Suppressor macrophage treated with lipopolysaccharide for 4 hours (primary cell): Measurements from ENCODE around the gene KLHDC8A.

ENCODE experiments used
- DNase-seq: peaks from one replicate; pipeline ENCODE4 v3.0.0-alpha.2; 2020

KLHDC8A gene

DNA sequence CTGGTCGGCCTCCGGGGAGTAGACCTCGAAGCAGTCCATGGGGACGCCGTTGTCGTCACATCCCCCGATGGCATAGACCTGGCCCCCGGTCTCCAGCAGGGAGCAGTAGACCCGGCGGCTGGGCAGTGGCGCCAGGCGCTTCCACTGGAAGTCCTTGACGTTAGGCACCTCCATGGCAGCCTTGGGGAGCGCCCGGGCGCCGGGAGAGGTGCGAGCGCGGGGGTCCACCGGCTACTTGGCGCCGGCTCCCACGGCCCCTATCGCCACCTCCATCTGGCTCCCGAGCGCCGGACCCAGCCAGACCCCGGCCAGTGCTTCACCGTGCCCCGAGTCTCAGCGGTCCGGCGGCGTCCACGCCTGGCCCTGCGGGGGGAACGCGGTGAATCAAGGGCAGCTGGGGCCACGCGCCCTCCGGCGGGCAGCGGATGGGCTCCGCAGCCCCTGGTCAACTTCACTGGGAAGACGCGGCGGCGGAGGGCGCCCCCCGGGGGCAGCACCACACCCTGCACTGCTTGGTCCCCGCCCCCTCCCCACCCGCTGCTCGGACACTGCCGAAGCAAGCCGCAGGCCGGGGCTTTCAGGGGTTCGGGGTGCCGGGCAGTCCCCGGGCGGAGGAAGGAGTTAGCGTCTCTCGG, 13.2 kb downstream of the KLHDC8A start:
- peak; percentile 23 for DNase-seq

DNA sequence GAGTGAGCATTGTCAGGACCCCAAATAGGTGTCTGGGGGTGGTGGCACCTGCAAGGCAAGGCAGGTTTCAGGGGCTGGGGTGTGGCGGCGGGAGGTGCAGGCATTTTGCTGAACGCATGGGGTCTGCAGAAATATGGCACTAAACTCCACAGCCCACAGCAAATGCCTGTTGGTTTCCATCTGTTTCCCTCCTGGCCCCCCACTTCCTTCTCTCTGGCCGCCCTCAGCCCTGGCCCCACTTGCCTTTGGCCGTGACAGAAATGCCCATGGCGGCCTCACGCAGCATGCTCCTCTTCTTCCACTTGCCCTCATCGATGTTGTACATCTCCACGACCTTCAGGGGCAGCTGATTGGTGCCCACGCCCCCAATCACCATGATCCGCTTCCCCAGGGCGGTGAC, 13.7 kb downstream of the KLHDC8A start:
- DNase-seq: no peak

DNA sequence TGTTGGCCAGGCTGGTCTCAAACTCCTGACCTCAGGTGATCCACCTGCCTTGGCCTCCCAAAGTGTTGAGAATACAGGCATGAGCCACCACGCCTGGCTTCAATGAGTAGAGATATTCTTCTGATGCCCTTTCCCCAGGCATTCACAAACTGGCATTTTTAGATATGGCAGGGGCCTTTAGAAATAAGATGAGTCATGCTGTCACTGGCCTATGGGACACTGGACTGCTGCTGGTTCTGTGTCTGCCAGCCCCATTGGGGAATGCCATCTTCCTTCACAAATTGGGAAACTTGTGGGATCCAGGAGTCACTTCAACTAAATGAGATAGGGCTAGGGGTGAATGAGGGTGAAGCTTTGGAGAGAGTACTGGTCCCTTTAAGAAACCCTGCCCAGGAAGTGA, 16.0 kb downstream of the KLHDC8A start:
- no peak for DNase-seq

DNA sequence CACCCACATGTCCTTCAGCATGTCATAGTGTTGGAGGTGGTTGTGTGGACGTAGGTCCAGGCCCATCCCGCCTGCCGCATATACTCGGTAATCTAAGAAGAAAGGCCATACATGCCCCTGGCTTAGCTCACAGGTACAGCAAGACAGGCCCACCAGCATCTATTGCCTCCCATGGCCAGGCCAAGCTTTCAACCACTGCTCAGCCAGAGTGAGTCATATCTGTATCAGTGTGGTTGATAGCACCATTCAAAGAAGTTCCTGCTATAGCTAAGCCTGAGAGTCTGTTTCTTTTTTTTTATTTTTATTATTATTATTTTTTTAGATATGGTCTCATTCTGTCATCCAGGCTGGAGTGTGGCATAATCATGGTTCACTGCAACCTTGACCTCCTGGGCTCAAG, 17.0 kb downstream of the KLHDC8A start:
- DNase-seq: no peak

DNA sequence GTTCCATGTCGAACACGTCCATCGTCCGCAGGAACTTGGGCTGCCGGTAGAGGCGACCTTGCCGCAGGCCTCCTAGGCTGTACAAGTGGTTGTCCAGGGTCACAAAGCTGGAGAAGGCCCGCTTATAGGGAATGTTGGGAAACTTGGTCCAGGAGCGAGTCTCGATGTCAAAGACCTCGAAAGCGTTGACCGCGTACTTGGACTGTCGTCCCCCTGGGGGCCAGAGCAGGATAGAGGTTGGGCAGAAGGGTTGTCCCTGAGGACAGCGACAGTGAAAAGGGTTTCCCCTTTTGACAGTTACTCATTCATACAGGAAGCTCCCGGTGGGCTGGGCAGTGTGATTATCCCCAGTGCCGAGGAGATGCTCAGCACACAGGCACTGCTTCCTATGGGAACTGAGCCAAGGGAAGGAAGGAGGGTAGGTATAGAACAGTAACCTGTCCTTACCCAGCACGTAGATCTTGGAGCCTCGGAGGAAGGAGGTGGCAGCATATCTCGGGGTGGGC, 17.5 kb downstream of the KLHDC8A start:
- no peak for DNase-seq

DNA sequence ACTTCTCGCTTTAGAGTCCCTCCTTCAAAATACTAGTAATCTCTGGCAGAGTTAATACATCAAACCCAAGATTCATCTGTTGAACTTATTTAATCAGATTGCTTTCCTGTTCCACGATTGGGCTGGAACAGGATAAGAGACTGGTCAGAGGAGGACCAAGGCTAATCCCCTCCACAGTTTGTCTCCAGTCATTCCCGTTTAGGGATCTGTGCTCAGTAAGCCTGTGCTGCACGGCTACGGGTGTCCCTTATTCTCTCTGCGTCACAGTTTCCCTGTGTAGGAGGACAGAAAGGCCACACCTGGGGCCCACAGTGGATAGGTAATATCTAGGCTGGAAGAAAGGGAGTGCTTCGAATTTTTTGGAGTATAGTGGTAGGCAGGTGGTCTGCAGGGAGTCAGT, 18.7 kb downstream of the KLHDC8A start:
- no peak for DNase-seq

DNA sequence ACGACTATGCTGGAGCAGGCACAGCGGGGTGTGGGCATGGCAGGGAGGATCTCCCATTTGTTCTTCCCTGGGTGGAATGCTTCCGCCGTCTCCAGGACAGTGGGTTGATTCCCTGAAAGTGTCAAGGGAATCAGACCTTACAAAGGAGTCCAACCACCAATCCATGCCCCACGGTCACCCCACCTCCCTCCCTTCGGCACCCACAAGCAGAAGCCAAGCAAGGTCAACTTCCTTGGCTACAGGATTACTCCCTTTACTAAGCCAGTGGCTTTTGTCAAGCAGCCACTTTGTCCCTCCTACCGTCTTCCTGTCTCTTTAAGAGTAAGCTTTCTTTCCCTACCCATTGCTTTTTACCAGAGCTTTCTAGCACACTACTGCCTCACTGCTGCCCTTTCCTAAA, 19.2 kb downstream of the KLHDC8A start:
- no peak for DNase-seq

DNA sequence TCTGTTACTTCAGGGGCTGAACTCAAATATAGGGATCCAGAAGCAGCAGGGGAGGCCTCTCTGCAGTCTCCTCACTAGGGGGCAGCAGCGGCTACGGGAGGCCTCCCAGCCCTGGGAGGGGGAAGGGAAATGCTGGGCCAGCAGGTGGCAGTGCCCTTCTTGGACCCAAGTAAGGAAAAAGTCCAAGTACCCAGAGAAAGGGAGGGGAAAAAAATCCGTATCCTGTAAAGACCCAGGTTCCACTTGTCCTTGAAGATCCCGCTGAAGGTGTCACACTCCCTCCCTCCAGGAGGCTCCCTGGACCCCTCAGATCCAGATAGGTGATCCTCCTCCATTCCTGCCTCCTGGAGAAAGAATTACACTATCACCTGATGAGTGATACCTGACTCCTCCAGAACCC, 21.0 kb downstream of the KLHDC8A start:
- peak; percentile 88 for DNase-seq

DNA sequence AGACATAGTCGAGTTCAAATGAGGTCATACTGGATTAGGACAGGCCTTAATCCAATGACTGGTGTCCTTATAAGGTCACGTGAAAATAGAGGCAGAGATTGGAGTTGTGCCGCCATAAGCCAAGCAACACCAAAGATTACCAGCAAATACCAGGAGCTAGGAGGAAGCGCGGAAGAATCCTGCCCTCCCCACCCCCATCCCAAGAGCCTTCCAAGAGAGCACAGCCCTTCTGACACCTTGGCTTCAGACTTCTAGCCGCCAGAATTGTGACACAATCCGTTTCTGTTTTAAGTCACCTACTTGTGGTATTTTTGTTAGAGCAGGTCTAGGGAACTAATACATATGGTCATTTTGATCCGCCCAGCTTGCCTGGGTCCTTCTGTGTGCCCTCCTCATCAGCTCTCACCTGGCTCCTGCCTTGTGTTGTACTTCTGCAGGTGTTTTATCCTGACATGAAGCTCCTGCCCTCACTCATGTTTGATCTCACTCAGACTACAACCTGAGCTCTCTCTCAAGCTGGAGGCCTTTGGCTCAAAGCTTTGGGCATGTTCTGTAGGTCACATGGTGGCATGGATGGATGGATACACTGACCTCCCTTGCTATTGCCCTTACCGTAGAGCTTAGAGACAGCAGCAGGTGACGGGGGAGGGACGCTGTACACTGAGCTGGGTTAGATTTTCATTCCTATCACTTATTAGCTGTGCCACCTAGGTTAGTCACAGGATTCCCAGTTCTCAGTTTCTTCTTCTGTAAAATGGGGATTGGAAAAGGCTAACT, 24.5 kb downstream of the KLHDC8A start:
- no peak for DNase-seq

DNA sequence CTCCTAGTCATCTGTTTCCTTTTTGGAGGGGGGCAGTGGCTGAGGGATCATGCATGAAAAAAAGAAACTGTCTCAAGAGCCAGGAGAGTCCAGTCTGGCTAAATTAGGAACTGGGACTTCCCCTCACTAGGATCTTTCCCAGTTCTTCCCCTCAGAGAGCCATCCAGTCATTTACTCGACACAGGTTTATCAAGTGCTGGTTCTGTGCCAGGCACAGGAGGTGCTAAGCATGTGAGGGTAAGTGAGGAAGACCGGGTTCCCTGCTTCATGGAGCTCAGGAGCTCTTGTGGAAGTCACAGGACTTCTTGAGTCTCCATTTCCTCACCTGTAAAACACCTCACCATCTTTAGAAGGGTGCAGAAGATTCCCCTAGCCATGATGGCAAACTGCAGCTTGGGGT, 26.6 kb downstream of the KLHDC8A start:
- DNase-seq: no peak

DNA sequence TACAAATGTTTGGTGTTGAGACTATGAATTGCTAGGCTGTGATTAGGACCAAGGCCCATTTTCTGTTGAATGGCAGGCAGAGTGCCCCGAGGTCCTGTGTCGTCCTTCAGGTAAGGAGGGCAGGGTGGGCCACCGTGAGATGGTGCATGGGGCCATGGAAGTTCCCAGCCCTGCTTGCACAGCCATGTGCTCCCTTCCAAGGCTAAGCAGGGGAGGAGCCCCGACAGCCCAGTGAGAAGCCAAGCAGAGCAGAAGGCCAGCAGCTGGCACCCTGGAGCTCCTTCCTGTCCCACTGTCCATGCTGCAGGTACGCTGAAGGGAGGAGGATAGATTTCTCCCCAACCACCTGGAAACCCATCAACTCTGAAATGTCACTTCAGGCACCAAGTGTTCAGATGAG, 27.0 kb downstream of the KLHDC8A start:
- no peak for DNase-seq

DNA sequence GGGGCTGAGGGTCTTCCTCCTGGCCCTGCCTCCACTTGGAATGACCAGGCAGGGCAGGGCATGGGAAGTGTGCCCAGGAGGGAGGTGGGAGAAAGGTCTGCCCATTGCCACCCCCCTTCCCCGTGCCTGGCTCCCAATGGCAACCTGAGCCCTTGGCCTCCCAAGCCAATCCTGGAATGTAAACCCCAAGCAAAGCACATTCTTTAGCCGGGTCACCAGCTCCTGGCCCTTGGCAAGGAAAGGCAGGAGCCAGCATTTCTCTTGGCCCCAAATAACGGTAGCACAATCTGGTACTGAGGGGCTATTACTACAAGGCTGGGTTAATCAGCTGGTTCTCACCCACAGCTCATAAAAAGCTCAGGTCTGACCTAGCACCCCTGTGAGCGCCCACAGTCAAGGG, 28.2 kb downstream of the KLHDC8A start:
- DNase-seq: no peak

DNA sequence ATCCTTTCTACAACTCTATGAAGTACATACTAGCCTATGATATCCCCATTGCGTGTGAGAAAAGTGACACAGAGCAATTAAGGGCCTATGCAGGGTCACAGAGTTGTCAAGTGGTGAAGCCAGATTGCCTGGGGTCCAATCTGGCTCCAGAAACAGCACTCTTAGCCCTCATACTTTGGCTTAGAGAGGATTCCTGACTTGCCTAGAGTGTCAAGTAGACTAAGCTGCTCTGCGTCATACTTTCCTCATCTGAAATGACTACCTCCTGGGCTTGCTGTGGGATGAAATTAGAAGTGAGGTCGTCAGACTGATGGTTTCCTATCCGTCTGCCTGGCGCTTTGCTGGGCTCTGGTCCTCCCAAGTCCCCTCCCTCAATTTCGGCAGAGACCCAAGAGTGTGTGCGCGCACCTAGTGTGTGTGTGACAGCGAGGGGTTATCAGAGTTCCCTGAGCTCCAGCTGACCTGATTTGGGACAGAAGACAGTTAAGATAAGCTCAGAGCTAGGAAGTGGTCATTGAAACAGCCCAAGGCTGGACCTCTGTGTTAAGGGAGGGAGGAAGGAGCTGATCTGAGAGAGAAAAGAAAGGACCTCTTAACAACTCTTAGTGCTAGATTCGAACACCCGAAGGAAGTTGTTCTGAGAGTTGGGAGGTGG, 29.8 kb downstream of the KLHDC8A start:
- no peak for DNase-seq

DNA sequence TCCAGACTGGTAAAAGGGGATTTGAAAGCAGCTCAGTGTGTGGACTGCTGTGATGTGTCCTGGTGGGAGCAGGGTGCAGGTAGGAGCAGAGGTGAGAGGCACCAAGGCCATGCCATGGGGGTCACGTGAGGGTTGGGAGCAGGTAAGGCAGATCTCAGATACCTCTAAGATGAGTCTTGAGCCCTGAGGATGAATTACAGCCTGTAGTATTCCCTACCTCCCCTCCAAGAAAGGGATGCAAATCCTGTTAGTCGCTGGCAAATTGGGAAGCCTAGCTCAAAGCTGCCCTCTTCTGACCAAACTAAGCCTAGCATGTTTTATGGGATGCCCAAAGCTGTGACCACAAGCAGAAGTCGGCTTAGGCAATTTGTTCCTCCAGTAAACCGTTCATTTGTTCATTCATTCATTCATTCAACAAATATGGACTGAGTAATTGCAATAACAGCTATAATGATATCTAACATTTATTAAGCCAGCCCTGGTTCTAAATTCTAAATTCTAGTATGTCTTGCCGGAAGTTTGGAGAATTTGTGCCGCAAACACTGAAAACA, 31.3 kb downstream of the KLHDC8A start:
- peak; percentile 77 for DNase-seq

DNA sequence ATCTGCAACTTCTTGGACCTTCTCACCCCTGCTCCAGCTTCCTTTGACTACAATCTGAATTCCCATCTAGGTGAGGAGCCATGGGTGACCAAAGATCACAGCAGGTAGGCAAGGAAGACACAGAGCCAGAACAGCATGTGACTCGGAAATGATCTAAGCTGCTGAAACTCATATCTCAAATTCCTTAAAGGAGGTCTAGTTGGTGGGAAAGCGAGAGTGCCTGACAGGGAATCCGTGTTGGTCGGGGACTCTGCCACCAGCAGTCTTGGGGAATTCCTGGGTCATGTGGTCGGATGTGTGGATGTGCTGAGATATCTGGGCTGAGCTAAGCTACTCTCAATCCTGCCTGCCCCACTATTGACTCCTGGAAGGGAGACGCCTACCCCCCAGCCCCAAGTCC, 31.9 kb downstream of the KLHDC8A start:
- DNase-seq: peak; percentile 38

DNA sequence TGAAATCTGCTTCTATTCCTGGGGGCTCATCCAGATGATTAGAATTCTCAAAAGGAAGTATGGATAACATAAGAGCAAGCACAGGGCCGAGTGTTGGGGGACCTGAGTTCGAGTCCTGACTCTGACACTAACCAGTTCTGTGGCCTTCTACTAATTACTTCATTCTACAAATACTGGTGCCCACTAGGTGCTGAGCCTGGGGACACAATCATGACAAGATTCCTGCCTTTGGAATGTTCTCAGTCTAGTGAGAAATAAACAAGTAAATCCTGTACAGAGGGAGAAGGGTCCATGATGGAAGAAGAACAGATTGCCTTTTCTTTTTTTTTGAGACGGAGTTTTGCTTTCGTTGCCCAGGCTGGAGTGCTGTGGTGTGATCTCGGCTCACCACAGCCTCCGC, 32.9 kb downstream of the KLHDC8A start:
- no peak for DNase-seq

DNA sequence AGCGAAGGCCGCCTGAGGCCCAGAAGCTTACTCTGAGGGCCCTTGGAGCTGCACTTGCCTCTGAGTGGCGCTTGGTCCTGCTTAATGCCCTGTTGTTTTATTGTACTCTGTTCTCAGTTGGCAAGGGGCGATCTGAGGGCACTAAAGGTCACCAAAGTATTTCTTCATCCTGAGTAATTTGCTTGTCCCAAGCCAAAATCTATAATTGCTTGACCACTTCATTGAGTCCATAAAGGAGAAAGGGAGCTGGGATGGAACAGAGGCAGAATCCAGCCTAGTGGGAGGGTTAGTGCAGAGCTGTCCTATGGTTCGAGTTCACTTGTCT, 34.8 kb downstream of the KLHDC8A start:
- no peak for DNase-seq

DNA sequence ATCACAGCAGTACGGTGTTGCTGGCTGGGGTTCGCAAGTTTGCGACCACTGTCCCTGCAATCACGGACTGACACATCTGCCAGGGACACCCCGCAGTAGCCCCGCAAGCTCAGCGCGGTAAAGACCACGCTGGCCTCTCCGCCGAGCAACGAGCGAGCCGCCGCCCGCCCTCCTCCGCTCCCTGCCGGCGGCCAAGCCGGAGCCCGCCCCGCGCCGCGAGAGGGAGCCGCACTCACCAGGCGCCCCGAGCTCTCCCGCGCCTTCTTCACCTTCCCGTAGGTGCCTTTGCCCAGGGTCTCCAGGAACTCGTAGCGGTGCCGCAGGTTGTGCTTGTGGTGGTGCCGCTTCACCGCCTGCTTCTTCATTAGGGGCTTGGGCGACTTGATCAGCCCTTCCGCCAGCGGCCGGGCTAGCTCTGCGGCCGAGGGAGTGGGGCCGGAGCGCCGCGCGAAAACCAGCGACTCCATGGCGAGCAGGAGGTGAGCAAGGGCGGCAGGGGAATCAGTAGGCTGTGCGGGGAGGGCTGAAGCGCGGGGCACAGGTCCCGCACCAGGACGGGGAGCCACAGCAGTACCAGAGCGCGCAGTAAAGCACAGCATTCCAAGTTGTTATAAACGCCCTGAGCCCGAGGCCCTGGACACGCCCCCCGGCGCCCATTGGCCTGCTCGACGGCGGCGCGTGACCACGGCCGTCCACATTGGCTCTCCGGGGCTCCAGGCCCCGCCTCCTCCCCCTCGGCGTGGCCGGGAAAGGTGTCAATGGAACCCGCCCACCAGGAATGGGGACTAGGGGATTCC, 35.4 kb downstream of the KLHDC8A start, which contains the start of gene NUAK2:
NUAK2 (minus strand) TSS at position 584 of the 797 bp plus-strand sequence; CDS start at position 467, 117 bp downstream.
- DNase-seq: peak; percentile 90

DNA sequence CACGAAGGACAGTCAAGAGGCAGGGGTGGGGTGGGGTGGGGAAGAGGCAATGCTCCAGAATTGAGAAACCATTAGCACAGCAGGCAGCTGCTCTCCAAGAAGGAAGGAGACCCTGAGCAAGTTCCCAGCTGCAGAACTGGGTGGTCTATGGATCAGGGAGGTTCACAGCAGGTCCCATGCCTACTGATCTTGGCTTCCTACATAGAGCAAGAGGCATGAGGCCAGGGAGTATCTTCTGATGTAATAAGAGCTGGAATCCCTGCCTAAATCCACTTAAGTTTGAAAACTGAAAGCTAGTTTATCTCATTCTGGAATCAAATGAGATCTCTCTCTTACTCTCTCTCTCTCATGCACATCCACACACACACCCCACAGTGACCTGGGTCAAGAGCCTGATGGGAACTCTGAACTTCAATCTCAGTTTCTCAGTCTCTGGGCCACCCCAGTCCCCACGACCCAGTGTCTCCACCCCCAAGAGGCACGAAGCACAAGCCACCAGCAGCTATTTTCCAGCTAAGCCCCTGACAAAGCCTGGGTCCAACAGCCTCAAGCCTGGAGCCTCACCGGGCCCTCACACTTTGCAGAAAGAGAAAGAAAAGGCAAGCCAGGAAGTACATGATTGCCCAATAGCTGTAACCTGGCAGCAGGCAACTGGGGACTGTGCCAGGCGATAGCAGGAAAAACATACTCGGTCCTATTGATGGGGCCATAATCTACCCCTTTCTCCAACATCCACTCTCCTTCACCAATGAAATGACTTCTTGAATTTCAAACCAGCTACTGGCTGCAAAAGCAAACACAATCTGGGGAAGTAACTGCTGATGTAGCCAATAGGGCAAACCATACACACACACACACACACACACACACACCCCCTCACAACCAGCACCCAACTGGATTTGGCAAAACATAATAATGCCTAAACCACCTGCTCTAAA, 37.4 kb downstream of the KLHDC8A start:
- peak; percentile 47 for DNase-seq

DNA sequence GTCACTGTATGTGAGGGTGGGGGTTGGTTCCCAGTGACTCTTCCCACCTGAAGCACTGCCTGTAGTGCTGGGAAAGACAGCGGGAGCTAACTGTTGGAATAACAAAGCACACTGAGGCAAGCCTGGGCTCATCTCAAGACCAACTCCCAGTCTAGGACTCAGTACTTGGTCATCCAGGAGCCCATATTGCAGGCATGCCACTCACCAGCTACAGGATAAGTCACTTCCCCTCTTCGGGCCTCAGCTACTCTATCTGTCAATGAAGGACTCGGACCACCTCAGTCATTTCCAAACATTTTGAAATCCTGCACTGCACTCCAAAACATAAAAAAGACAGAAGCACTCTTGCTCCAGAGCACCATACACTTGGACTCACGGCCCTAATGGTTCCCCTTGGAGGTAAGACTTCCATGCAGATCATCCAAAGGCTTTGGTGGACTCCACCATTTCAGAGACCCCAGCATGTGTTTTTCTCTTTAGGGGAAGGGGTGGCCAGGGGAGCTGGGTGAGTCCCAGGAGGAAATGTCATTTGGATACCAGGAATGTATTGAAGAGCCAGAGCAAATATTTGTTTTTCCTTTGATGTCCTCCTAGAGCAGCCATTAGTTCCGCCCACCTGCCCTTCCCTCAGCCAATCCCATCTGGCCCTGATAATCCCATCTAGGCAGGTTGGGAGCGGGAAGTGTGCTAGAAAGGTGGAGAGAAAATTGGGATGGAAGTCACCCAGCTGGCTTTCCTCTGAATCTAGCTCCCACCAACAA, 38.3 kb downstream of the KLHDC8A start:
- DNase-seq: peak; percentile 30
